ENCODE results near the gene DSTN. TPM values are rescaled to one million over a fixed set of nuclear protein-coding genes. Genes with fewer than 3 reads are reported as not detected.

The DSTN gene
- total RNA-seq, 2 experiments from 2014 or later, result 56.7 to 57.5 TPM

DNA sequence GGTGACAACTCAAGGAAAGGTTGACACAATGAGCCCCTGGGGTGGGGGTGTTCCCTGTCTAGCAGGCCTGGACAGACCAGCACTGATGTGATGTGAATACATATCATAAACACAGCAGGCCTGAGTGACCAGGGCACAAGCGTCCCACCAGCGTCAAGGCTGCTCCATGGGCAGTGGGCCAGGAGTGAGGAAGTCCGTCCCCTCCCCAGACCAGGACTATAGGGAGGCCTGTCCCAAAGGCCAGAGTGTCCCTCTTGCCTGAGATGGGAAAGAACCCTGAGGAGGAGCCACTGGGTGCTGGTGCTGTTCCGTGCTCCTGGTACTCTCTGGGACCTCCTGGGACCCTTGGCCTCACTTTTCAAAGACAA lies 67.5 kb downstream of the DSTN start:
- DNase-seq, result no peak
- Mint-ChIP-seq H3K4me3 (no peak overlapping the region), H3K27me3 (no peaks in the 10 kb centered on the region), H3K27ac (no peak overlapping the region), H3K4me1 (no peaks in the 10 kb centered on the region), H3K36me3 (no peaks in the 10 kb centered on the region), H3K9me3 (no peaks in the 10 kb centered on the region)

- H3K9me3 Mint-ChIP-seq, result no peaks in the 10 kb centered on the region
- no peak overlapping the region for H3K27ac Mint-ChIP-seq
- no peaks in the 10 kb centered on the region for H3K27me3 Mint-ChIP-seq
- H3K36me3 Mint-ChIP-seq, result no peaks in the 10 kb centered on the region
- H3K4me1 Mint-ChIP-seq, result no peaks in the 10 kb centered on the region
- no peak overlapping the region for H3K4me3 Mint-ChIP-seq
- DNase-seq, result no peak
Observed at GRCh38 chr20:17637985-17638640, 68.2 kb downstream of the DSTN start.

- no peak for DNase-seq
- Mint-ChIP-seq H3K27ac (no peak overlapping the region), H3K27me3 (no peaks in the 10 kb centered on the region), H3K9me3 (no peaks in the 10 kb centered on the region), H3K36me3 (no peaks in the 10 kb centered on the region), H3K4me3 (no peak overlapping the region), H3K4me1 (no peaks in the 10 kb centered on the region)
Observed at GRCh38 chr20:17638835-17639407, 69.0 kb downstream of the DSTN start.

- Mint-ChIP-seq H3K27me3 (no peaks in the 10 kb centered on the region), H3K9me3 (no peaks in the 10 kb centered on the region), H3K27ac (no peak overlapping the region), H3K4me1 (no peaks in the 10 kb centered on the region), H3K36me3 (no peaks in the 10 kb centered on the region), H3K4me3 (no peak overlapping the region)
- DNase-seq, result no peak
Observed at GRCh38 chr20:17640146-17640874, 70.4 kb downstream of the DSTN start.

DNA sequence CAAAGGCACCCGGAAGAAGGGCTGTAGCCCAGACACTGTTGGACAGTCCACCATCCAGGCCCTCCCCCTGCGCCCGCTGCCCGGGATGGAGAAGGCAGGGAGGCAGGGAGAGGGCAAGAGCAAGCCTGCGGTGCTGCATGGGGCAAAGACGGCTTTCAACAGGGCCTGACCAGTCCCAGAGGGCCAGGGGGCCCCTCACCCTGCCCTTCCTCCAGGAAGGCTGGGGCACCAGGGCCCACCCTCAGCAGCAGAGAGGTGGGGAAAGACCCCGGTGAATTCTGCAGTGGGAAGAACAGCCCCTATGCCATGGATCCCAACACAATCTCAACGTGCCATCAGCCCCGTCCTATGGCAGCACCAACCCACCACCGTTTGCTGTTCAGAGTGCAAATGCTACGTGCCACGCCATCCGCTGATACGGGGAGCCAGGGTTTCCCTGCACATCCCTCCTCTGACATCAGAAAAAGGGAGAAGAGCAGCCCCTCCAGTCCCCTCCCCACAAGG lies 71.1 kb downstream of the DSTN start:
- Mint-ChIP-seq H3K9me3 (no peaks in the 10 kb centered on the region), H3K27ac (no peak overlapping the region), H3K27me3 (no peaks in the 10 kb centered on the region), H3K4me3 (no peak overlapping the region), H3K4me1 (no peaks in the 10 kb centered on the region), H3K36me3 (no peaks in the 10 kb centered on the region)
- no peak for DNase-seq

DNA sequence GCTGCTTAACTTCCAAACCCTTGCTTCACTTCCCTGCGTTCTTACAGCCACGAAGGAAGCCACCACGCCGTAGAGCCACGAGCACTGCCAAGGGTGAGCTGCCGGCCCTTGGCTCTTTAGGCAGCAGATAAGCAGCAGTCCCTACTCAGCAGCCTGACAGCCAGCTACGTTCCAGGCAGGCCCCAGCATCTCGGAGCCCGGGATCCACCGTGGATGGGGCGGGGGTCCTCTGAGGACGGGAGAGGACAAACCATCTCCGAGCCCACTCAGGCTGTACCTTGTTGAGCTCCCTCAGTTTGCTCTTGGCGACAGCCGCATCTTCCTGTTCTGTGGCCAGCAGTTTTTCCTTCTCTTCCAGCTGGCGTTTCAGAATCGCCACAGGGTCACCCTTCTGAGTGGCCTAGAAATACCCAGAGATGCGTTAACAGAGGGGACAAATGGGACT lies 71.7 kb downstream of the DSTN start:
- no peak for DNase-seq
- H3K9me3 Mint-ChIP-seq, result no peaks in the 10 kb centered on the region
- H3K27ac Mint-ChIP-seq, result no peak overlapping the region
- no peaks in the 10 kb centered on the region for H3K27me3 Mint-ChIP-seq
- H3K4me1 Mint-ChIP-seq, result no peaks in the 10 kb centered on the region
- H3K36me3 Mint-ChIP-seq, result no peaks in the 10 kb centered on the region
- H3K4me3 Mint-ChIP-seq, result no peak overlapping the region

GRCh38 chr20:17641993-17642392 lies 72.1 kb downstream of the DSTN start:
- no peaks in the 10 kb centered on the region for H3K4me1 Mint-ChIP-seq
- no peak overlapping the region for H3K4me3 Mint-ChIP-seq
- H3K27ac Mint-ChIP-seq, result no peak overlapping the region
- no peaks in the 10 kb centered on the region for H3K36me3 Mint-ChIP-seq
- H3K9me3 Mint-ChIP-seq, result no peaks in the 10 kb centered on the region
- no peaks in the 10 kb centered on the region for H3K27me3 Mint-ChIP-seq
- DNase-seq, result no peak

GRCh38 chr20:17642404-17643269 lies 72.8 kb downstream of the DSTN start:
- DNase-seq, result no peak
- H3K4me3 Mint-ChIP-seq, result no peak overlapping the region
- no peaks in the 10 kb centered on the region for H3K4me1 Mint-ChIP-seq
- H3K27ac Mint-ChIP-seq, result no peak overlapping the region
- H3K9me3 Mint-ChIP-seq, result no peaks in the 10 kb centered on the region
- no peaks in the 10 kb centered on the region for H3K36me3 Mint-ChIP-seq
- H3K27me3 Mint-ChIP-seq, result no peaks in the 10 kb centered on the region

- no peak for DNase-seq
- Mint-ChIP-seq H3K4me1 (peaks cover under 1% of the 10 kb centered on the region), H3K4me3 (no peak overlapping the region), H3K27ac (no peak overlapping the region), H3K9me3 (no peaks in the 10 kb centered on the region), H3K27me3 (no peaks in the 10 kb centered on the region), H3K36me3 (no peaks in the 10 kb centered on the region)
Observed at GRCh38 chr20:17643531-17644188, 73.8 kb downstream of the DSTN start.

DNA sequence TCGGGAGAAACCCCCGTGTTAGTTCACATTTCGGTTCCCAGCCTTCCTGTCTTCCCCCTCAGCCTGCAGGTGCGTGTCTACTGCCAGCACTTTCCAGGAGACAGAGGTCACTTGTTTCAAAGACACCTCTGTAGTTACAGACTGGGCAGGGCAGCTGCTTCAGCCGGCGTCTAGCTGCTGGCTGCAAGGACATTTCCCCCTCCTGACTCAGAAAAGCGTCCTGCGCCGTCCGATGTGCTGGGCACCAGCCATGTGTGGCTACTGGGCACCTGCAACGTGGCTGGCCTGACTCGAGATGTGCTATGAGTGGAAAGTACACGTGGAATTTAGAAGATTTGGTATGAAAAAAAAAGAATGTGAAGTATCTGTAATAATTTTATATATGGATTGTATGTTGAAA lies 74.6 kb downstream of the DSTN start:
- Mint-ChIP-seq H3K4me3 (no peak overlapping the region), H3K4me1 (peaks cover 7% of the 10 kb centered on the region), H3K27me3 (no peaks in the 10 kb centered on the region), H3K36me3 (no peaks in the 10 kb centered on the region), H3K9me3 (no peaks in the 10 kb centered on the region), H3K27ac (no peak overlapping the region)
- no peak for DNase-seq

DNA sequence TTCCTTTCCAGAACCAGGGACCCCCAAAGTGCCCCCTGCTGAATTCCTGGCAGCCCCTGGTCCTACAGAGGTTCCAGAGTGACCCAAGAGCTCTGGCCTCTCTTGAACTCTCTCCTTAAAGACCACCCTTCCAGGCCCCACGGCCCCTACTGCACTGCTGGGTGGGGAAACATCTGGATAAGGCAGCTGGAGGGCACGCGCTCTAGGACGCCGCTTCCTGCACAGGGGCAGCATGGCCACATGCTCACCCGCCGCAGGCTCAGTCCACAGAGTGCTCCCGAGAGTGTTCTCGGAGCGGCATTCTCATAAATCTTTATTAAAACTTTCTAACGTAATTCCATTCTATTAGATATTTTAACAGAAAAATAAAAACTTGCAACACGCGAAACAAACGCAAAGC lies 75.1 kb downstream of the DSTN start:
- no peak overlapping the region for H3K4me3 Mint-ChIP-seq
- H3K36me3 Mint-ChIP-seq, result no peaks in the 10 kb centered on the region
- DNase-seq, result no peak
- no peaks in the 10 kb centered on the region for H3K9me3 Mint-ChIP-seq
- H3K27ac Mint-ChIP-seq, result no peak overlapping the region
- H3K4me1 Mint-ChIP-seq, result peaks cover 7% of the 10 kb centered on the region
- H3K27me3 Mint-ChIP-seq, result no peaks in the 10 kb centered on the region

GRCh38 chr20:17645546-17646208 lies 75.8 kb downstream of the DSTN start:
- Mint-ChIP-seq H3K4me1 (peaks cover 9% of the 10 kb centered on the region), H3K27ac (no peak overlapping the region), H3K4me3 (no peak overlapping the region), H3K27me3 (no peaks in the 10 kb centered on the region), H3K36me3 (no peaks in the 10 kb centered on the region), H3K9me3 (no peaks in the 10 kb centered on the region)
- DNase-seq, result no peak

DNA sequence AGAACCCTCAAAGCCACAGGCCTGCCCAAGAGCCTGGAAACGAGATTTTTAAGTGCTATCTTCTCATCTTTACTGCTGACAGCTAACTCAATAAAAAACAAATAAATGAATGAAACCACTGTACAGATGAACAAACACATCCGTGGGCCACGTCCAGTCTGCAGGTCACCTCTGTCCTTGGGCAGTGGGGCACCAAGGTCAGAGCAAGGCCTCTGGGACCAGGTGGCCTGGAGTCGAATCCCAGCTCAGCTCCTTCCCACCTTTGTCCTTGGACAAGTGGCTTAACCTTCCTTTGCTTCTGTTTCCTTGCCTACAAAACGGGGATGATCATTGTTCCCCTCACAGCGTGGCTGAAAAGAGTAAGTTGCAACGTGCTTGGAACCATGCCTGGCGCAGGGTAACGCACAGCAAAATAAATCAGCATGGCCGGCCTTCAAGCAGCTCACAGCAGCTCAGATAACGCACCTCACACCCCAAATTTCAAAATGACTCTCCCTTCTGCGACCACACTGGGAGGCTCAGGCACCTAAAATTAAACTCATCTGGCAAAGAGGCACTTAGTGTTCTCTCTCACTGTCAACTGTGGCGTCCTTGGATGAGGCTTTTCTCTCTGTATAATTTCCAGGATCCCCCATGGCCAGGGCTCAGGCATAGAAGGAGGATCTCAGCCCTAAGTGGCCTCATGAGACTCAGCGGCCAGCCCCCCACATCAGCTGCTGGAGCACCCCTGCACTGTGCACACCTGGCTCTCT lies 76.5 kb downstream of the DSTN start:
- no peak for DNase-seq
- Mint-ChIP-seq H3K27ac (no peak overlapping the region), H3K4me3 (no peak overlapping the region), H3K9me3 (no peaks in the 10 kb centered on the region), H3K4me1 (peaks cover 9% of the 10 kb centered on the region), H3K36me3 (no peaks in the 10 kb centered on the region), H3K27me3 (no peaks in the 10 kb centered on the region)

GRCh38 chr20:17646961-17647301 lies 77.1 kb downstream of the DSTN start:
- no peak for DNase-seq
- no peaks in the 10 kb centered on the region for H3K9me3 Mint-ChIP-seq
- H3K36me3 Mint-ChIP-seq, result no peaks in the 10 kb centered on the region
- H3K27me3 Mint-ChIP-seq, result no peaks in the 10 kb centered on the region
- H3K4me3 Mint-ChIP-seq, result no peak overlapping the region
- no peak overlapping the region for H3K27ac Mint-ChIP-seq
- H3K4me1 Mint-ChIP-seq, result peaks cover 9% of the 10 kb centered on the region
